LNCAP (cell line): ENCODE results near the gene RIPPLY3.

Experiments used
- CTCF ChIP-seq: fragments of 450-650 bp; IDR thresholded peaks from 2 replicates; pipeline ENCODE4 v1.5.1; 2017; ENCODE audit warnings: mild to moderate bottlenecking

The RIPPLY3 gene

GRCh38 chr21:36987845-36988244 lies 18.7 kb upstream of the RIPPLY3 start:
- no peak for TF ChIP-seq CTCF

- TF ChIP-seq CTCF, result no peak
These were observed 18.0 kb upstream of the RIPPLY3 start for GRCh38 chr21:36988536-36988935.

- peak; percentile 94 for TF ChIP-seq CTCF
These were observed 16.6 kb upstream of the RIPPLY3 start for GRCh38 chr21:36989699-36990507.

GRCh38 chr21:36990508-36991205 lies 15.8 kb upstream of the RIPPLY3 start:
- TF ChIP-seq CTCF, result no peak

- no peak for TF ChIP-seq CTCF
These were observed 13.8 kb upstream of the RIPPLY3 start for GRCh38 chr21:36992671-36993070.

- no peak for TF ChIP-seq CTCF
These were observed 11.9 kb upstream of the RIPPLY3 start for GRCh38 chr21:36994501-36995158.

GRCh38 chr21:36999131-36999898 lies 7.2 kb upstream of the RIPPLY3 start:
- no peak for TF ChIP-seq CTCF
